ENCODE results near the gene NFIA.

The NFIA gene

GRCh38 chr1:61391730-61392129, 309.4 kb downstream of the NFIA start:
- no peak for DNase-seq (ENCODE audit: extremely low read depth, low read depth)
- no peak for TF ChIP-seq CTCF (IDR thresholded peaks at IDR 0.05; ENCODE audit: low read depth, low read length)

GRCh38 chr1:61392409-61393242, 310.3 kb downstream of the NFIA start:
- TF ChIP-seq CTCF (IDR thresholded peaks at IDR 0.05; ENCODE audit: low read depth, low read length): no peak
- DNase-seq (ENCODE audit: extremely low read depth, low read depth): no peak

DNA sequence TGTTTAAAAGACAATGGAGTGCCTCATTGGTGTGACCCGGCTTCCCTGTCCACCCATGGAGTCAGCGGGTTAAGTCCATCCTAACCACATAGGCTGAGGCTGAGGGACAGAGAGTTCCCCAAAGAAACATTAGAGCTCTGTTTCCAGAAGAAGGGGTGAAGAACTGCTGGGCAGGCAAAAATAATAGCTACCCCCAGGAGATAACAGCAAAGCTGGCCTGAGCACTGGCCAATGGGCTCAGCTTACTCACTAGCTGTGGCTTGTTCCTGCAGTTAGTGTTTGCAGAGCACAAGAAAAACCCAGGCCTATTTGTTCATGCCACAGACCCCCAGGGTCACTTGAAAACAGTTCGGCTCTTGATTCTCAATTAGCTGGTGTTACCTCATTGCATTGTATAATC, 311.2 kb downstream of the NFIA start:
- no peak for TF ChIP-seq CTCF (IDR thresholded peaks at IDR 0.05; ENCODE audit: low read depth, low read length)
- no peak for DNase-seq (ENCODE audit: extremely low read depth, low read depth)

DNA sequence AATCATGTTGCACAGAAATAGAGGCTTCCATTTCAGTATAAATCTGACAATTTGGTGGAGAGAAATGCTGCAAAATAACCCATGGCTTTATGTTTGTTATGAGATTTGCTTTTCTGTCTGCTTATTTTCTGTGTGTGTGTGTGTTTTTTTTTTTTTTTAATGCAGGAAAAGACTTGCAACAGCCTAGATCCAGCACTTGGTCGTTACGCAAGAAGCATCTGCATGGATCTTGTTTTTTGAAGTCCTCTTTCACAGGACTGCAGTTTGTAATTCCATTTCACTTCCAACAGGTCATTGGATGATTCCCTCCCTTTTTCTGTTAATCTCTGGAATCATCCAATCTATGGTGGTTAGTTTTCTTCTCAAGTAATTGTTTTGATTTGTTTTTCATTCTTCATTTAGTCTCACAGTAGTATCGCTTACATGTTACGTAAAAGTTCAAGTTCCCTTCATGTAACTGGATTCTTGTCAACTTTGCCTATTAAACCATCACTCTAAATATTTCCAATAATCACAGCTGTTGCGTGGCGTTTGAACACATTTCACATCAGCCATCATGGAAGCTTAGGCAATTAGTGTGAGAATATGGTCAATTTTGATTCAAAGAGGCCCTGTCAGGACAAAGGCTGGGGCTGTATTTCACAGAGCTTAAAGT, 312.9 kb downstream of the NFIA start:
- TF ChIP-seq CTCF (IDR thresholded peaks at IDR 0.05; ENCODE audit: low read depth, low read length): no peak
- no peak for DNase-seq (ENCODE audit: extremely low read depth, low read depth)

GRCh38 chr1:61397495-61397894, 315.1 kb downstream of the NFIA start:
- no peak for TF ChIP-seq CTCF (IDR thresholded peaks at IDR 0.05; ENCODE audit: low read depth, low read length)
- no peak for DNase-seq (ENCODE audit: extremely low read depth, low read depth)

GRCh38 chr1:61397935-61398334, 315.6 kb downstream of the NFIA start:
- no peak for TF ChIP-seq CTCF (IDR thresholded peaks at IDR 0.05; ENCODE audit: low read depth, low read length)
- no peak for DNase-seq (ENCODE audit: extremely low read depth, low read depth)

DNA sequence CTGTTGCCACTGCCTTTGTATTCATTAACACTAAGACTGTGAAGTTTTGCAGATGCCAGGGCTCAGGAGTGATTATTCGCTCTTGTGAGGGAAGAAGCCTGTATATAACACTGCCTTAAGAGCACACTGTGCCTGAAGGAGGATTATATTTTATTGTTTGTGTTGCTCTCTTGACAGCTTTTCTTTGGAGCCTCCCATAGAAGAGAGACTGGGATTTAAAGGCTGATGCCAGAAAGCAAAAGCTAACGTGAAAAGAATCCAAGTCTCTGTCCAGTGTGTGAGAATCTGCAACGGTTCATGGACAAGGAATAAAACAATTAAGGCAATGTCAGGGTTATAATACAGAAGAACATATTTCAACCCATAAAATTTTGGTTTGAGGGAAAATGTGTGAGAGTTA, 316.8 kb downstream of the NFIA start:
- DNase-seq (ENCODE audit: extremely low read depth, low read depth): no peak

More for the DNA sequence above, 316.8 kb downstream of the NFIA start:
- no peak for TF ChIP-seq CTCF (IDR thresholded peaks at IDR 0.05; ENCODE audit: low read depth, low read length)

Data from AG09319 (cell line).